Spleen (tissue), 11 donors: Measurements from ENCODE around the gene TCF3. TPM values are rescaled to one million over a fixed set of nuclear protein-coding genes. Genes with fewer than 3 reads are reported as not detected.
A peak's percentile ranks its signal among the peaks of the same experiment; 100 is the strongest.
"Not testable (repeated sequence)": the region's sequence is repeated elsewhere in the genome, so short reads cannot be mapped to it uniquely, and the experiment has no call there.

Experiments used
- DNase-seq: peaks from one replicate; pipeline ENCODE4 v3.0.0-alpha.2; 2020
- H3K27ac ChIP-seq, 8 donors: fragments of 200-600 bp; sonication (generic) in 7 of 8; 1 replicate in 4 of 8; 2 replicates in 4 of 8; pipeline versions ENCODE4 v1.5.0 to v1.8.0; 2016 to 2021; ENCODE audit warnings: inconsistent platforms in 4 of 8, mild to moderate bottlenecking in 4 of 8, moderate library complexity in 1 of 8
- H3K27me3 ChIP-seq, 7 donors: fragments of 200-600 bp; sonication (generic) in 6 of 7; replicated peaks in 1 of 7; 1 replicate in 4 of 7; 2 replicates in 3 of 7; pipeline versions ENCODE4 v1.5.0 to v1.8.0; 2016 to 2021; ENCODE audit warnings: inconsistent platforms in 3 of 7, mild to moderate bottlenecking in 1 of 7
- H3K36me3 ChIP-seq, 6 donors: fragments of 200-600 bp; sonication (generic) in 5 of 6; 1 replicate in 4 of 6; 2 replicates in 2 of 6; pipeline versions ENCODE4 v1.5.0 to v1.8.0; 2016 to 2021; ENCODE audit warnings: inconsistent platforms in 2 of 6
- H3K4me1 ChIP-seq, 6 donors: fragments of 200-600 bp; sonication (generic) in 5 of 6; 1 replicate in 3 of 6; 2 replicates in 3 of 6; pipeline versions ENCODE4 v1.5.0 to v1.8.0; 2016 to 2021; ENCODE audit warnings: inconsistent platforms in 3 of 6
- H3K4me3 ChIP-seq, 8 donors: fragments of 200-600 bp; sonication (generic) in 7 of 8; 1 replicate in 4 of 8; 2 replicates in 4 of 8; pipeline versions ENCODE4 v1.5.0 to v1.8.0; 2016 to 2021; ENCODE audit warnings: inconsistent platforms in 4 of 8, mild to moderate bottlenecking in 4 of 8, moderate library complexity in 2 of 8
- H3K9me3 ChIP-seq, 8 donors: fragments of 200-600 bp; sonication (generic) in 7 of 8; 1 replicate in 4 of 8; 2 replicates in 4 of 8; pipeline versions ENCODE4 v1.5.0 to v1.8.0; 2016 to 2021; ENCODE audit warnings: inconsistent platforms in 4 of 8
- POLR2A ChIP-seq, 3 donors: fragments of 450-650 bp; IDR thresholded peaks; one replicate each; pipeline ENCODE4 v1.5.1; 2017; ENCODE audit warnings: antibody characterized with exemption in 3 of 3, mild to moderate bottlenecking in 1 of 3
- POLR2AphosphoS5 ChIP-seq, 3 donors: sonication (generic); formaldehyde crosslinking; IDR thresholded peaks; one replicate each; pipeline ENCODE4 v1.5.1; 2017; ENCODE audit warnings: antibody characterized with exemption in 3 of 3
- WGBS, 5 donors: extraction: QIAGEN DNeasy Blood & Tissue Kit in 3 of 5; methylation state at CpG; one replicate each; pipeline versions ENCODE4 v1.1.5 to v1.1.7; 2013 to 2018; 5-methylcytosine and 5-hydroxymethylcytosine counted together
- intact Hi-C: fragments of 100-400 bp; cut with DNase I; formaldehyde crosslinking; loops from one replicate; pipeline ENCODE4 v1.15.0; 2023; ENCODE audit warnings: low total_unique reads
- polyA plus RNA-seq, 3 donors: library from polyadenylated mRNA; stranded (reverse); fragments of 200-250 nt; gene quantifications; one replicate each; pipeline ENCODE4 v1.2.1, GENCODE V29; 2013
- total RNA-seq, 7 donors: library from RNA; depleted of rRNA in 3 of 7; stranded (reverse); fragments of >200 nt in 3 of 7; fragmentation: NEBNext Ultra II Directional in 4 of 7; extraction: Animal tissue kit (Norgen Biotek cat#: 25700) in 4 of 7; gene quantifications; one replicate each; pipeline versions ENCODE4 v1.1.0 to v1.2.1, GENCODE V29; 2016 to 2021
- TF ChIP-seq, protein P1 (sequence below), 11 experiments: fragments of 200-600 bp in 7 of 11; fragments of 450-650 bp in 4 of 11; sonication (generic) in 4 of 11; IDR thresholded peaks in 8 of 11; conservative IDR thresholded peaks in 3 of 11; 1 replicate in 7 of 11; 2 replicates in 4 of 11; pipeline versions ENCODE4 v1.4.0 to v1.8.0; 2016 to 2021; ENCODE audit warnings: antibody characterized with exemption in 11 of 11, inconsistent platforms in 4 of 11, mild to moderate bottlenecking in 1 of 11
- donor health status: healthy with polysubstance abuse.
- donor health status: DM: no; HTN: no; CAD: no; lungs with moderate emphysema.
- donor health status: DM: no; HTN: no; CAD: no.
- donor health status: Bipolar disorder and iron deficiency.
- donor health status: healthy.
- donor health status: DM: no; HTN: no; CAD: no.
- donor health status: DM: yes; HTN: yes; CAD: no.

The TCF3 gene
- total and polyA plus RNA-seq, 10 donors = 79.2 to 135 (median 100) TPM

- Histone ChIP-seq H3K4me3 (no peak overlapping the region), H3K36me3 (peaks cover 0 to 90% (median 42%) of the 10 kb centered on the region in 6 donors), H3K4me1 (peaks cover 18 to 86% (median 51%) of the 10 kb centered on the region in 6 donors), H3K27me3 (peaks cover 0 to 3% (median 0%) of the 10 kb centered on the region in 7 donors), H3K9me3 (no peaks in the 10 kb centered on the region), H3K27ac (peak overlapping the region in 1 of 8 donors; percentile 98)
- DNase-seq = no peak
- peak in 1 of 3 donors; percentile 2 for TF ChIP-seq POLR2AphosphoS5 (IDR thresholded peaks at IDR 0.05)
- no peak for TF ChIP-seq POLR2A (IDR thresholded peaks at IDR 0.05)
- TF ChIP-seq, protein P1, sequence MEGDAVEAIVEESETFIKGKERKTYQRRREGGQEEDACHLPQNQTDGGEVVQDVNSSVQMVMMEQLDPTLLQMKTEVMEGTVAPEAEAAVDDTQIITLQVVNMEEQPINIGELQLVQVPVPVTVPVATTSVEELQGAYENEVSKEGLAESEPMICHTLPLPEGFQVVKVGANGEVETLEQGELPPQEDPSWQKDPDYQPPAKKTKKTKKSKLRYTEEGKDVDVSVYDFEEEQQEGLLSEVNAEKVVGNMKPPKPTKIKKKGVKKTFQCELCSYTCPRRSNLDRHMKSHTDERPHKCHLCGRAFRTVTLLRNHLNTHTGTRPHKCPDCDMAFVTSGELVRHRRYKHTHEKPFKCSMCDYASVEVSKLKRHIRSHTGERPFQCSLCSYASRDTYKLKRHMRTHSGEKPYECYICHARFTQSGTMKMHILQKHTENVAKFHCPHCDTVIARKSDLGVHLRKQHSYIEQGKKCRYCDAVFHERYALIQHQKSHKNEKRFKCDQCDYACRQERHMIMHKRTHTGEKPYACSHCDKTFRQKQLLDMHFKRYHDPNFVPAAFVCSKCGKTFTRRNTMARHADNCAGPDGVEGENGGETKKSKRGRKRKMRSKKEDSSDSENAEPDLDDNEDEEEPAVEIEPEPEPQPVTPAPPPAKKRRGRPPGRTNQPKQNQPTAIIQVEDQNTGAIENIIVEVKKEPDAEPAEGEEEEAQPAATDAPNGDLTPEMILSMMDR (IDR thresholded peaks at IDR 0.05 in 8 of 11, conservative IDR thresholded peaks at IDR 0.05 in 3 of 11) = no peak
- 92 to 95% (median 93%) methylated on average over 19 to 24 of the region's 24 CpGs for WGBS, 5 donors
- intact Hi-C loops = no loop called here
Measured at GRCh38 chr19:1646149-1646548, 6.3 kb downstream of the TCF3 start.

DNA sequence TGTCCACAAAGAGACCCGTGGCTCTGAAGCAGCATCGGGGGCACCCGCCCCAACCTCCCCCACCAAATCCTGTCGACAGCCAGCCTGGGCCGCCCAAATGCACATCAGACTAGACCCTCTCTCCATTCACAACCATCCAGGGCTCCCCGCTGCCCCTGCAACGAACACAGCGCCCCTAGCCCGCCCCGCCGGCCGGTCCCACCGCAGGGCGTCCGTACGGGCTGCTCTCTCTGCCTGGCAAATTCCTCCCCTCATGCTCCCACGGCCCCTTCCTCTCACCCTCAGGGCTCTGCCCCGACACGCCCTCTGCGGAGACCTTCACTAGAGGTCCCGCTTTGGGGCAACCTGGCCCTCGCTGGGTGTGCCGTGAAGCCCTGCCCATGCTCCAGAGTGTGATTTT, 7.1 kb downstream of the TCF3 start:
- intact Hi-C loops = no loop called here
- Histone ChIP-seq H3K27ac (peak overlapping the region in 2 of 8 donors; percentile 16 to 23), H3K27me3 (no peaks in the 10 kb centered on the region), H3K36me3 (peaks cover 0 to 99% (median 49%) of the 10 kb centered on the region in 6 donors), H3K4me3 (no peak overlapping the region), H3K4me1 (peaks cover 17 to 84% (median 43%) of the 10 kb centered on the region in 6 donors), H3K9me3 (no peaks in the 10 kb centered on the region)
- TF ChIP-seq, protein P1 (IDR thresholded peaks at IDR 0.05 in 8 of 11, conservative IDR thresholded peaks at IDR 0.05 in 3 of 11) = no peak
- TF ChIP-seq POLR2AphosphoS5 (IDR thresholded peaks at IDR 0.05) (no peak), POLR2A (IDR thresholded peaks at IDR 0.05) (no peak)
- WGBS, 5 donors = 87 to 96% (median 94%) methylated on average over 22 to 23 of the region's 23 CpGs
- DNase-seq = no peak

DNA sequence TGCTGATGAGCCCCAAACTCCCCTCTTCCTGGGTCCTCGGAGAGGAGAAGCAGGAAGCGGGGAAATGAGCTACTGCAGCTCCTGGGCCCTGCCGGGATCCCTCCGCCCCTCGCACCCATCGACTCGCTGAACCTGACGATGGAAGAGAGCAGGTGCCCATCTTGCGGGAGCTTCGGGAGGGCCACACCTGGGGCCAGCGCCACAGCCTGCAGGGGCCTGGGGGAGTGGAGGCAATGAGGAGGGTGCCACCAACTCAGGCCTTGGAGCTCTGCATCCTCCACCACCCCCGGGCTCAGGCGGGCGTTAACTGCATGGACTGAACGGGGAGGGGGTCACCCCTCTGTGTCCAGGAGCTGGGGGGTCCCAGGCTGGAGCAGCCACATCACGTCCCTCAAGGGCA, 8.3 kb downstream of the TCF3 start:
- DNase-seq = no peak
- Histone ChIP-seq H3K4me3 (no peak overlapping the region), H3K27ac (peak overlapping the region in 2 of 8 donors; percentile 16 to 23), H3K4me1 (peaks cover 7 to 81% (median 30%) of the 10 kb centered on the region in 6 donors), H3K36me3 (peaks cover 0 to 98% (median 54%) of the 10 kb centered on the region in 6 donors), H3K27me3 (no peaks in the 10 kb centered on the region), H3K9me3 (no peaks in the 10 kb centered on the region)
- intact Hi-C loops = no loop called here
- TF ChIP-seq, protein P1 (IDR thresholded peaks at IDR 0.05 in 8 of 11, conservative IDR thresholded peaks at IDR 0.05 in 3 of 11) = no peak
- no peak for TF ChIP-seq POLR2A (IDR thresholded peaks at IDR 0.05)
- TF ChIP-seq POLR2AphosphoS5 (IDR thresholded peaks at IDR 0.05) = peak in 1 of 3 donors; percentile 41
- 88 to 97% (median 95%) methylated on average over 10 to 16 of the region's 16 CpGs for WGBS, 5 donors

DNA sequence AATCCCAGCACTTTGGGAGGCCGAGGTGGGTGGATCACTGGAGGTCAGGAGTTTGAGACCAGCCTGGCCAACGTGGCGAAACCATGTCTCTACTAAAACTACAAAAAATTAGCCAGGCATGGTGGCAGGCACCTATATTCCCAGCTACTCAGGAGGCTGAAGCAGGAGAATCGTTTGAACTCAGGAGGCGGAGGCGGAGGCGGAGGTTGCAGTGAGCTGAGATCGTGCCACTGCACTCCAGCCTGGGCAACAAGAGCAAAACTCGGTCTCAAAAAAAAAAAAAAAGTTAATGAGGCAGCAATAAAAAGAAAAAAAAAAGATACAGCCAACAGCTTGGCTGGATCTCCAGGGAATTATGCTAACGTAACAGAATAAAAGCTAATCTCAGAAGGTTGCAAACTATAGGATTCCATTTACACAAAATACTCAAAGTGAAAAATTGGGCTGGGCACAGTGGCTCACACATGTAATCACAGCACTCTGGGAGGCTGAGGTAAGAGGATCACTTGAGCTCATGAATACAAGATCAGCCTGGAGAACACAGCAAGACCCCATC, 11.4 kb downstream of the TCF3 start:
- 90 to 96% (median 91%) methylated on average over 10 of the region's 10 CpGs for WGBS, 5 donors
- H3K9me3 ChIP-seq, H3K27me3 ChIP-seq, DNase-seq, H3K4me3 ChIP-seq, intact Hi-C loops, H3K27ac ChIP-seq: not testable (repeated sequence)
- H3K4me1 ChIP-seq = peaks cover 0 to 51% (median 9%) of the 10 kb centered on the region in 6 donors
- peaks cover 0 to 98% (median 58%) of the 10 kb centered on the region in 6 donors for H3K36me3 ChIP-seq
